ENCODE measurements around the gene PROKR2.

Gene PROKR2

GRCh38 chr20:5279661-5280060, 37.1 kb downstream of the PROKR2 start:
- no peak for DNase-seq

- DNase-seq: no peak
These were observed 44.5 kb downstream of the PROKR2 start for GRCh38 chr20:5272268-5272667.

GRCh38 chr20:5270603-5271002, 46.2 kb downstream of the PROKR2 start:
- DNase-seq: no peak

GRCh38 chr20:5268449-5268848, 48.3 kb downstream of the PROKR2 start:
- DNase-seq: no peak

GRCh38 chr20:5267092-5267491, 49.7 kb downstream of the PROKR2 start:
- no peak for DNase-seq

Data from stimulated activated naive CD4-positive, alpha-beta T cell (primary cell).